22Rv1 (cell line): ENCODE data around the gene ASF1B.

Source experiments
- ZFX ChIP-seq: fragments of 450-650 bp; IDR thresholded peaks from 2 replicates; pipeline ENCODE4 v1.6.1; 2017; ENCODE audit warnings: antibody characterized with exemption, borderline replicate concordance
- TF ChIP-seq, protein P1 (sequence below): fragments of 450-650 bp; IDR thresholded peaks from 2 replicates; pipeline ENCODE4 v1.5.1; 2017; ENCODE audit warnings: mild to moderate bottlenecking

DNA sequence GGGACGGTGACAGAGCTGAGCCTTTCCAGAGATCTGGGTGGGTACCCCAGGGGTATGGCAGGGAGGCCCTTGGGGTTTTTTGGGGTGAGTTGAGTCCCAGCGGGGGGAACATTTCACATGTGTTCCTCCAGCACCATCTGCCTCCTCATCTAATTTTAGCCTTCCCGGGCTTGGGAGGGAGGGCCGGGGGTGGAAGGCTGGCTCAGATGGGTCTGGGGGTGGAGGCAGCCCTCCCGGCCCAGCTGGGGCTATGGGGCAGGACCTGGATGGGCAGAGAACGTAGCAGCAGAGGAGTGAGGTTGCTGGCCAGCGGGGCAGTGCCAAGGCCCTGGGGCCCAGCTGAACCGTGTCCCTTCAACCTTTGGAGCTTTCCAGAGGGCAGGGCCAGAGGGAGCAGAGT is 46.1 kb upstream of the ASF1B start:
- TF ChIP-seq, protein P1, sequence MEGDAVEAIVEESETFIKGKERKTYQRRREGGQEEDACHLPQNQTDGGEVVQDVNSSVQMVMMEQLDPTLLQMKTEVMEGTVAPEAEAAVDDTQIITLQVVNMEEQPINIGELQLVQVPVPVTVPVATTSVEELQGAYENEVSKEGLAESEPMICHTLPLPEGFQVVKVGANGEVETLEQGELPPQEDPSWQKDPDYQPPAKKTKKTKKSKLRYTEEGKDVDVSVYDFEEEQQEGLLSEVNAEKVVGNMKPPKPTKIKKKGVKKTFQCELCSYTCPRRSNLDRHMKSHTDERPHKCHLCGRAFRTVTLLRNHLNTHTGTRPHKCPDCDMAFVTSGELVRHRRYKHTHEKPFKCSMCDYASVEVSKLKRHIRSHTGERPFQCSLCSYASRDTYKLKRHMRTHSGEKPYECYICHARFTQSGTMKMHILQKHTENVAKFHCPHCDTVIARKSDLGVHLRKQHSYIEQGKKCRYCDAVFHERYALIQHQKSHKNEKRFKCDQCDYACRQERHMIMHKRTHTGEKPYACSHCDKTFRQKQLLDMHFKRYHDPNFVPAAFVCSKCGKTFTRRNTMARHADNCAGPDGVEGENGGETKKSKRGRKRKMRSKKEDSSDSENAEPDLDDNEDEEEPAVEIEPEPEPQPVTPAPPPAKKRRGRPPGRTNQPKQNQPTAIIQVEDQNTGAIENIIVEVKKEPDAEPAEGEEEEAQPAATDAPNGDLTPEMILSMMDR, result no peak
- TF ChIP-seq ZFX, result no peak
